NCI-H2196 treated with DMSO at 0.1 percent for 48 hours (cell line): Measurements from ENCODE around the gene PELI1.

Experiments
- DNase-seq: peaks from one replicate; lab custom pipeline; 2025; ENCODE audit not compliant: unreplicated experiment; lab: John Stamatoyannopoulos, UW

Gene PELI1

DNA sequence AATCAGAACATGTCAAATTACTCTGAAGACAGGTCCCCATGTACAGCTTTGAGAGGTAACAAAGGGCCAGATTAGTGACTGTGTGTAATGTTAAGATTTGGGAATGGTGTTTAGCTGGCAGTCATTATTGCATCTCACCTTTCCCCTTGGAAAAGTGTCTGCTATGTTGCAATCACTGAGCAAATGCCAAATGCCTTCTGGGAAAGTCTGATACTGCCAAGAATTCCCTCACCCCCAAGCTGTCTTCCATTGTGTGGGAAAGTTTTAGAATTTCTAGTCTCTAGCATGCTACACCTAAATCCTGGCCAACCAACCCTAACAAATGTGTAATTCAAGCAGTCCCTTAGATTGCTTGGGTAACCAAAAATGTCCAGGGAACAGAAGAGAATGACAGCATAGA lies 13.6 kb upstream of the PELI1 start:
- DNase-seq: no peak

DNA sequence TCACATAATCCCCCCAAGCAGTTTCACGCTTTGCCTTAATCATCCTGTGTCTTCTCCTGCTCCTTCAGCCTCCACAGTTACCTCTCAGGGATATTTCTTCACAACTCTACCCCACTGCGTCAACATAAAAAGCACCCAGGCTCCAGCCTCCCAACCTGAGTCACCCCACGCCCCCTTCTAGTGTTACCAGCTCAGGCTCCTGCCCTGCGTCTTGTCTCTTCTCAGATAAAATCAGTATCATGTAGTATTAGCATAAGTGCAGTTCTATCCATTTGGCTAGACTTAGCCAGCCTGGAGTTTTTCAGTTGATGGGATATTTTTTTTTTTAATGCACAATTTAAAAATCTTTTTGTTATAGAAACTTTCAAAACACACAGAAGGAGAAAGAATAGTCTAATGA lies 9.6 kb upstream of the PELI1 start:
- no peak for DNase-seq

DNA sequence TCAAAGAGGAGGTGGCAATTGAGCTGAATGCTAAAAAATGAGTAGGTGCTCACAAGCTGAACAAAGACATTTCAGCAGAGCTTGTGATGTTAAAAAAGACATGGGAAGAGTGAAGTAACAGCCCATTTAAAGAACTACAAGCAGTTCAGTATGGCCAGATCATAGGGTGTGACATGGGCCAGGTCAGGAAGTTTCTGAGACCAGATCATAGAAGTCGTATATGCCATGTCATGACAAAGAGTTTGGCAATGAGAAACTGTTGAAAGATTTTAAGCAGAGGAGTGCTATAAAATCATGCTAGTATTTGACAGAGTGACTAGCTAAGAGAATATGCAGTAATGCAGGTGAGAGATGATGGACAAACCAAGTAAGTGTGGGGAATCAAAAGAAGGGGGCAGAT lies 7.3 kb upstream of the PELI1 start:
- DNase-seq: no peak

DNA sequence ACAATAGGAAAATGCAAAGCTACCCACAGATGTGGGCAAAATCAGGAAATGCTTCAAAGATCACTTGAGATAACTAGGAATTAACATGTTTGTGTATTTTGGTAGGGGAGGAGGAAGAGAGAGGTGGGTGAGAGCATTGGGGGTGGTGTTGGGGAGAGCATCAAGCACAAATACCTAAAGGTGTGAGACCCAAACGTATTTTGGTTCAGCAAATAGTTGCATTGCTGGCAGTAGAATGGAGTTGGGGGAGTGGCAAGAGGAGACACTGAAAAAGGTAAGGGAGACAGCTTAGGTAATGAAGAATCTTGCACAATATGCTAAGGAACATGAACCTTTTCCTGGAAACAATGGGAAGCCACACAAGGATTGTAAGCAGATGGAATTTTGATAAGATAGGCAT lies 1.5 kb upstream of the PELI1 start:
- DNase-seq: no peak

DNA sequence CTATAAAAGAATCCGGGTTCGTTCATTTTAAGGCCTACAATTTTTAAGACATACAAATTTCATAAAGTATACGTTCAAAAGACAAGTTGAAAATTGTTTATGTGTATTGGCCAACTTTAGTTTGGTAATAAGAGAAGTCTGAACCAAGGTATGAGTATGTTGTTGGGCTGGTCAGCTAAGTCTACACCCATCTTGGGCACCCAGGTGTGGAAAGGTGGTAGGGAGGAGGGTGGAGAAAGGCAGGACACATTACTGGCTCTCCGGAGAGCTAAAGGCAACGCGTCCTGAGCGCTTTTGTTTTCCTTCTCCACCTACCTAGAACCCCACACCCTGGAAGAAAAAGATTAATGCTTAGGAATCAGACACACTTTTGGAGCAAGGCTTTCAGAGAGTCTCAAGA lies 899 bp upstream of the PELI1 start:
- DNase-seq: no peak

DNA sequence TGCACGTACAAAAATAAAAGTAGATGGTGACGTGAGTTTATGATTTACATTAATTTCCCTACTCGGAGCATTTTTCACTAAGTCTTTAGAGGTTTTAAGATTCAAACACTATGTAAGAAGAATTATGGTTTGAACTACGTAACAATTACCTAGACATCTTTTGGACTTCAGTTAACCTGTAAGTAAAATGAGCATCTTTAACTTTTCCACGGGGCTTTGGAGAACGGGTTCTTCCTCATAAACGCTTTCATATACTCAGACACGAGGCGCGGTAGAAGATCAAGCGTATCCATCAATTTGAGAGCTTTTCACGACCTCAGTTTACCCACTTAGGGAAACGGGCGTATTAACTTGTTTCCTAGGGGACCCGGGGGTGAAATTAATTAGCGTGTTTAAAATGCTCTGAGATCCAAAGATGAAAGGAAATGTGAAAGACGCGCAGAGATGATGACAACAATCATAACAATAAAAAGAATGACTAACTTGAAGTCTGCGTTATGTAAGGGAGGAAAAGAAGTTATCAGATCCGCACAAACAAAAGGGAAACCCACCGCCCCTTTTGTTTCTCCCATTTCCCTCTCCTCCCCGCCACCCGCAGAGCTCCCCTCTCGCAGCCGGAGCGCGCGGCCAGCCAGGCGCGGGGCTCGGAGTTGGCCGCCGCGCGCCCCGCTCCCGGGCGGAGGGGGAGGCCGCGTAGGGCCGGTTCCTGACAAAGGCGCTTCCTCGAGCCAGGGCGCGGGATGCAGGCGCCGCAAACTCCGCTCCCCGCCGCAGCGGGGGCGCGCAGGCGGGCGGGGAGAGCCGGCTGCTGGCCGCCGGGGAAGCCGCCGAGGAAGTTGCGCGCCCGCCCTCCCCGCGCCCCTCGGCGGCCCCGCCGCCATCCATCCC lies 807 bp downstream of the PELI1 start:
- no peak for DNase-seq

DNA sequence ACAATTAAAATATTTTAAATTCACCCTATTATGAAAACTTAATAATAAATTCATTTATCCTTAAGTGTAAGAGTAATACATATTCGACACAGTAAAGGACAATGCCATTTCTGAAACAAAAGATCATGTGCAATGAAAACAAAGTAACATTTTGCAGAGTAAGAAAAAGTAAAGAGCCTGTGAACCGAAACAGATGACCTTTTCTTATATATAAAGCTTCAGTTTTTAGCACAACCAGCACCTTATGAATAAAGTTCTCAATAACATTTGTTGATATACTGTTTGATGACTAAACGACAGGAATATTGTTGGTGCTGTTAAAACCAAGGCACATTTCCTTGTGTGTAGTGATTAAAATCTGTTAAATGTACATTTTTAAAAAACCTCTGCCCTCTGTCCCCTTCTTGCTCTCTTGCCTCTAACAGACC lies 1.5 kb downstream of the PELI1 start:
- DNase-seq: no peak

DNA sequence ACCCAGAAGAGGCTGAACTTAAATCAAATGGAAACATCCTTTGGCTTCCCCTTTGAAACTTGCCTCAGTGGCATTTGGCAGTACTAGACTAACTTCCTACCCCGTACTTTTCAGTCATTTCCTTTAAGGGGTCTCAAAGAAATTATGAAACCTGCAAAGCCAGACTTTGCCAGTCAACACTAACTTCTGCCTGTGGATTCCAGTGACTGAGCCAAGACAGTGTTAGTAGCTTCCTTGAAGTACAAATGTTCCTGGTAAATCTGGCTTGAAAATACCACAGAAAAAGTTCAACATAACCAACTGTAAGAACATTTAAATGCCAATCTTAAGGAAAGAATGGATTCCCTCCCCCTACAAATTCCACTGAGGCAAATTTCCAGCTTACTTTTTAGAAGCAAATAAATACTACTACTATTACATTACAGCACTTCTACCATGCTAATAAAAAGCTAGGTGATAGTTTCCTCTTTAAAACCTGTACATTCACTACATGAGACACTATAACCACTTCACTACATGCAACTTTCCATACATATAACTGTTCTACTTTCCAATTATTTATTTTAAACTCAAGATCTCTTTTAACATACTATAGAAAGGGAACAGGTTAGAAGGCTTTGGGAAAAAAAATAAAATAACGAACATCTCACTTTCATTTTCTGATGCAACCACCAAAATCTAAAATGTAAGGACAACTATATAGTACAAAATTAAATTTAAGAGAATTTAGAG lies 2.4 kb downstream of the PELI1 start:
- no peak for DNase-seq

DNA sequence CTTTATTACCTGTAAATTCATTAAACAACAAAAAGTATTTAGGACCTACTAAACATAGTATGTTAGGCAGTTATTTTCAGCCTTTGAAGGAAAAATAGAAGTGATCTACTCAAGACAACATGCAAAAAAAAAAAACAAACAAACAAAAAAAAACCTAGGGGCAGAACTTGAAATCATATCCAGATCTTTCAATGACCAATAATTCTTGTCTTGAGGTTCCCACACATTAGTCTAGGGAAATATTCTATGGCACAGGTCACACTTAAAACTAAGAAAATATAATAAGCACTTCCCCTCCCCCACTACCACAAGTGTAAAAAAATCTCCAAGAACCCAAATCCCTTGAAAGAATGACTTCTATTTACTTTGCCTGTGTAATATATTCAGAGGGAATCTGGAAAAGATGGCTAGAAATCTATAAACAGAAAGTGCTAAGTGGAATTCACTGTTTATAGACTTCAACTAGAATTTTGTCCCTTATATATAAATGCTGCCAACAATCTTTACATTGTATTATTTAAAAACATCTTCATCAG lies 3.5 kb downstream of the PELI1 start:
- DNase-seq: no peak

DNA sequence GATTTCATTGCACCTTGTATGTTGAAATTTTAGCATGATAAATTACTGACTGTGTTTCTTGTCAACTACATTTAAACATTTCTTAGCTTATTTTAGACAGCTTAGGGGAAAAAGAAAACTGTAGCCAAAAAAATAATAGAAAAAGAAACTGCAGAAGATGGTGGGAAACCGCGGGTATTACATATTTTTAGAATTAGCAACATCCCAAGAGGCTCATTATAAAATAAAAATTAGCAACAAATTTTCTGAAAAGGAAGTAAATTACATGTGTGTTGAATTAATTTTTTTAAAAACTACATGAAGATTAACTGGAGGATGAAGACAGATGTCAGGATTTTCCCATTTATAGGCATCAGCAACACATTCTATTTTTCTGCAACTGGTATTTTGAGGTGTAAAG lies 4.3 kb downstream of the PELI1 start:
- no peak for DNase-seq

DNA sequence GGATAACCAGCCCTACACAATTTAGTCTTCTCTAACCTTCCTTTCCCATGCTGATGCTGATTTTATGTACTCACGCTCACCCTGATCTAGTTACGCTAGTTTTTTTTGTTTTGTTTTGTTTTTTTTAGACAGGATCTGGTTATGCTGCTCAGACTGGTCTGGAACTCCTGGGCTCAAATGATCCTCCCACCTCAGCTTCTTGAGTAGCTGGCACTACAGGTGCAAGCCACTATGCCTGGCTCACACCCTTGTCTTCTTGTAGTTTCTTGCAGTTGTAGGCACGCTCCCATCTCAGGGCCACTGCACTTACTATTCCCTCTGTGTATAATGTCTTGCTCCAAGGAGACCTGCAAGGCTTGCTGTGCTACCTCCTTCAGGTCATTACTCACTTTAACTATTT lies 6.2 kb downstream of the PELI1 start:
- DNase-seq: no peak

DNA sequence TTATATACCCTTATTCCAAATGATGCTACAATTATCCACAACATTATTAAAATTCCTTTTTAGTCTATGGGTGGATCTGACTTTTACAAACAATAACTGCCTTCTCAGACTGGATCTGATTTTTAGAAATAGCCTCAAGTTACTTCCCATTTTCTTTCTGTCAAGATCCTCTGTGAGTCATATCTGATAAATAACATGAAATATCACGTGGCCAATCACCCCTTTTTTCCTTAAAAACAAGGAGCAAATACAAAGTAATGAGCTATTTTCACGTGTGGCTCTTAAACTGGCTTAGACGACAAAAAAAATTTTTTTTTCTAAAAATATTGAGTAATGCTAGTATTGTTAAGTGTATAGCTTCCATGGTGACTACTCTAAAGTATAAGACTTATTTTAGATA lies 6.7 kb downstream of the PELI1 start:
- no peak for DNase-seq

DNA sequence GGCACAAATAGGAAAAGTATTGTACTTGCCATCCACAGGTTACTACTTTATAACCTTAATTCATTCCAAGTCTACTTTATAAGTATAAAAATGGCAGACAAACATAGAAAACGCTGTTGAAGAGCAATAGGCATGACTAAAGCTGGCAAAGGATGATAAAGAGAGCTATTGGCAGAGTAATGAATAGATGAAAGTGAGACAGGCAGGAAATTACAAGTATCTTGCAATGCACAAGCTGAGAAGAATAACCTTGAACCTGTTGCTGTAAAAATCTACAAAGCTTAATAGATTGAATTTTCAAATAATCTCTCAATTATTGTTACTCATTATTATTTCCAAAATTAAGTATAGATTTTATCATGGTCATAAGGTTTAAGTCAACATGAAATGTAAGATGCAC lies 8.8 kb downstream of the PELI1 start:
- no peak for DNase-seq

DNA sequence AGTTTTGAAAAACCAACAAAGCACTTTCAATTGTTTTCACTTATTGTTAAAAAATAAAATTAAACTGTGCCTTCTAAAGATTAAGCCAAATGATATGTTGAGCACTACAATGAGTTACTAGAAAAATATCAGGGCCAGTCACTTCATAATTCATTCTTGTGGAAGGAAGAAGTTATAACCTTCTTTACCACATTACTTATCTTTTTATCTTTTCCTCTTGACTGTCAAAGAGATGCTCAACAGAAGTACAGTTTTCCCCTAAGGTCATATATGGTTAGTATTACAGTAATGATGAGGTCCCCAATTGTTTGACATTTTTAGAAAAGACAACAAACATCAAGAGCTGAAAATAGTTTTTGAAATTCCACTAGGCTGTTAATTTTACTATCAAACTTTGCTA lies 9.4 kb downstream of the PELI1 start:
- DNase-seq: no peak

DNA sequence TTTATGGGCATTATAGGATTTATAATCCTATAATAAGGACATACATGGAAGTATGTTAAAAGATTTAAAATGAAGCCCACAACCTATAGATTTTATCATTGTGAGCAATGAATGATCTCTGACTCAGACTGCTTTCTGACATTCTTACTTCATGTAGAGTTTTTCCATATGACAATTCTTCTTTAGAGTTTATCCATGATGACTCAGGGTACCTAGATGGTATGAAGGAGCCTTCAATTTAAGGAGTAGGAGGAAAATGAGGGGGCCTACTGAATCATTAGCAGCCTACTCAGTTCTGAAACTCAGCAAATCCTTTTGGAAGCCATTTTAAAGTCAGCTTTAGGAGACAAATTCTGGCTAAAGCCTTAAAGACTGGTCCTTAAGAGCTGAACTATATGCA lies 10.4 kb downstream of the PELI1 start:
- DNase-seq: no peak

DNA sequence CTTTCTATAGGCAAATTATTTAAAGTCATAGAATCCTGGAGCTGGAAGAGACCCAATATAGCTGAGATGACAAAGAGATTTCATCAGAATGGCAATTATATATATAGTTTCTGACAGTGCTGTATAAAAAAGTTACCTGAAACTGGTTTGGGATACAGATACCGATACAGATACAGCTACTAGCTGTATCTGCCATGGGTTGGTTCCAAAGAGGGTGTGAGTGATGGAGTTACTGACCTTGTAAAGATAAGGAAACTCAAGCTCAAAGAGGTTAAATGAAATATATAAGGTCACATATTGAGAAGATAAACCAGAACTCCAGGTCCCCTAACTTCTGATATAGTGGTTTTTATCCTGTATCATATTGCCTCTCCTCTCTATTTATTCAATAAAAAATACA lies 10.9 kb downstream of the PELI1 start:
- DNase-seq: no peak

DNA sequence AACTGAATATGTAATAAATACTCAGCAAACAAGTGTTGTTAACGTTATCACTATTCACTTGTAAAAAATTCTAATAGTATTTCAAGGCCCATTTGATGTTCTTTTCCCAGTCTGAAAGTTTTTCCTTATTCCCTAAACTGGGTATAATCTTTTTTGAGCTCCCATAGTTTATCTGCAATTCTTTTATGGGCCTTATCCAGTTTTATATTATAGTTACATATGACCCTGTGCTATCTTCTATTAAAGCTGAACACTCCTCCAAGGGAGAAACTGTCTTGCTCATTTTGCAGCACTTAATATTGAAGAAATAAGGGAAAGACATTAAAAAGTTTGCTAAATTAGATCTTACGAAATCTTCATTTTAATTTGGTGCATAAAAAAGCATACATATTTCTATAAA lies 13.9 kb downstream of the PELI1 start:
- DNase-seq: no peak

DNA sequence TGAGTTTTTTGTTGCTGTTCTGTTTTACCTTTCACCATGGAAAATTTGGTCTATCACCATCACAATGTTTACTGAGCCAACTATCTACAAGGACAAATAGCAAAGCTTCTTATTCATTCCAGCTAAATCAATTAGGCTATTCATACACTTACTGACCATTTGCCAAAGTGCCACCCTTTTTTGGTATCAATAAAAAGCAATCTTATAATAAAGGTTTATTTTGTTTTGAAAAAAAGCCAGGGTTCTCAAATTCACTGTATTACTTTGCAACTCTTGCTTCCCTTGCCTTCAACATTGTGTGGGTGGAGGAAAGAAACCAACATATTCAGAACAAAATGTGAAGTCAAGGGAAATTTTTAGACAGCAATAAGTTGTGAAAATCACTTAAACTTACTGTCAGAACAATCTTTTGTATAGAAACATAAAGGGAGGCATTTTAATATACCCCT lies 15.3 kb downstream of the PELI1 start:
- no peak for DNase-seq

DNA sequence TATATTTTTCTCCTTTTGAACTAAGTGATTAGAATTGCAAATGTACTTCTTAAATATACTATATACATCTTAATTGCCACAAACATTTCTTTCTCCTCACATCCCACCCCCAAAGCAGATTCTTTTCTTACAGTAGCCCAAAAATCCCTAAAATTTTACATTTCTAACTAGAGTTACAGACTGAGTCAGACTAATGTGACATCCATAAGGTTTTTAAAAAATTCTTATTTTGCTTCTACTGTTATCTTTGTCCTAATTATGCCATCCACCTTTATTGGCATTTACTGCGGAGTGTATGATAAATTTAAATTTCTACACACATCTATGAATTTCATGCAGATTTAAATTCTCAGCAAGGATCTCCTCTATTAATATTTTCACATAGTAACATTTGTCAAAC lies 15.8 kb downstream of the PELI1 start:
- DNase-seq: no peak

DNA sequence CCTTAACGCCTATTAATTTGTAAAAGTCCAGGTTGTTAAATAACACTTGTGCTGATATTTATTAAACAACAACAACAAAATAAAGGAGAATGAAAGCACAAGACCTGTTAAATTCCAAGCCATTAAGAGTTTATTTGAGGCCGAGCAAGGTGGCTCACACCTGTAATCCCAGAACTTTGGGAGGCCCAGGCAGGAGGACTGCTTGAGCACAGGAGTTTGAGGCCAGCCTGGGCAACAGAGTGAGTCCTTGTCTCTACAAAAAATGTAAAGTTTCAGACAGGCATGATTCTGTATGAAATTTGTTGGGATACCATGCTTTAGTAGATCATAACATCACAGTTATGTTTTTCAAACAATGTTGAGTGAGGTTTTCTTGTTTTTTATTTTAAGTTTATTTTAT lies 17.1 kb downstream of the PELI1 start:
- DNase-seq: no peak

DNA sequence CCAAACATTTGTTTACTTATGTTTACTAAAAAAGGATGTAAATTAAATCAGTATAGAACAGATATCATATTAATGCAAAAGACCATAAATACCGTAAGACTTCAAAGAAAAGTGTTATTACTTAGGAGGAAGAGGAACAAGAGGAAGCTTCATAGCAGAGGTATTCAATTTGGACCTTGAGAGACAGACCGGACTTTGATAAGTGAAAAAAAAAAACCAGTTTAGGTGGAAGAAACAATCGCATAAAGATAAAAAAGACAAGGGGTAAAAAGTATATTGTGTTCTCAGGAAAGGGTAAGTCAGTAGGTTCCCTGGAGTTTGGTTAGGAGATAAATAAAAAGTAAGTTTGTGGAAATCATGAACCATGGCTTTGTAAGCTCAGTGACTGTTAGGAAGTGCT lies 17.6 kb downstream of the PELI1 start:
- DNase-seq: no peak

DNA sequence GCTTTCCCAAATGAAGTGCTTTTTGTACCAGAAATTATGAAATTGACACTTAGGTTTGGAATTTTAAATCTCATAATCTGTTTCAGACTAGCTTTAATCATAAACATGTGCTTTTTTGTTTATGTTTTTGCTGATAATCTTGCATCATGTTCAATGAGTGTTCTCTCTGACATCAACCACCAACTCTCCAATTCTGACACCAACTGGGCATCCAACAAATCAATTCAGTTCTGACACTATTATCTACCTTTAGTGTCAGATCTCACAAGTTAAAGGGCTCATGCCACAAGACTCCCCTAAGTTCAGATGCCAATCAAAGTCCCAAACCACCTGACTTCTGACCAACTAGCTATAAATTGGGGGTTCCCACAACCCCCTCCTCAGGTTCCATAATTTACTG lies 19.6 kb downstream of the PELI1 start:
- DNase-seq: no peak
